Gastroesophageal sphincter (tissue), 4 donors: ENCODE results near the gene CKS1B. TPM values are rescaled to one million over a fixed set of nuclear protein-coding genes. Genes with fewer than 3 reads are reported as not detected.
A peak's percentile ranks its signal among the peaks of the same experiment; 100 is the strongest.

Source experiments
- ATAC-seq: fragments of 150-250 bp; one replicate; pipeline ENCODE4 v1.9.1; 2016; ENCODE audit warnings: mild to moderate bottlenecking, moderate library complexity
- H3K27ac ChIP-seq, 4 donors: fragments of 200-600 bp; sonication (generic) in 3 of 4; 1 replicate in 3 of 4; 2 replicates in 1 of 4; pipeline ENCODE4 v1.5.1; 2016 to 2019
- H3K27me3 ChIP-seq: fragments of 200-600 bp; sonication (generic); one replicate; pipeline ENCODE4 v1.5.1; 2019
- H3K36me3 ChIP-seq, 2 donors: fragments of 200-600 bp; sonication (generic); one replicate each; pipeline ENCODE4 v1.5.1; 2019; ENCODE audit warnings: control low read depth in 1 of 2
- H3K4me1 ChIP-seq, 3 donors: fragments of 200-600 bp; sonication (generic); 1 replicate in 2 of 3; 2 replicates in 1 of 3; pipeline ENCODE4 v1.5.1; 2016 to 2019; ENCODE audit warnings: control low read depth in 2 of 3
- H3K4me3 ChIP-seq, 2 donors: fragments of 200-600 bp; sonication (generic); one replicate each; pipeline ENCODE4 v1.5.1; 2019; ENCODE audit warnings: mild to moderate bottlenecking in 1 of 2, moderate library complexity in 1 of 2
- H3K9me3 ChIP-seq, 3 donors: fragments of 200-600 bp; sonication (generic); one replicate each; pipeline ENCODE4 v1.5.1; 2017 to 2019; ENCODE audit warnings: control low read depth in 2 of 3
- EP300 ChIP-seq: sonication (generic); formaldehyde crosslinking; IDR thresholded peaks from one replicate; pipeline ENCODE4 v1.6.1; 2017; ENCODE audit warnings: antibody characterized with exemption, mild to moderate bottlenecking
- POLR2A ChIP-seq, 2 donors: fragments of 450-650 bp; IDR thresholded peaks; one replicate each; pipeline ENCODE4 v1.6.1; 2017; ENCODE audit warnings: antibody characterized with exemption in 2 of 2, mild to moderate bottlenecking in 2 of 2, moderate library complexity in 1 of 2
- POLR2AphosphoS5 ChIP-seq: sonication (generic); formaldehyde crosslinking; IDR thresholded peaks from one replicate; pipeline ENCODE4 v1.6.1; 2017; ENCODE audit warnings: antibody characterized with exemption
- WGBS, 2 donors: methylation state at CpG; one replicate each; pipeline ENCODE4 v1.1.5; 2018; ENCODE audit warnings: low coverage in 1 of 2; 5-methylcytosine and 5-hydroxymethylcytosine counted together
- total RNA-seq, 4 donors: library from RNA; depleted of rRNA; stranded (reverse); fragments of >200 nt; gene quantifications; one replicate each; pipeline ENCODE4 v1.1.0, GENCODE V29; 2016
- TF ChIP-seq, protein P1 (sequence below), 4 experiments: fragments of 200-600 bp in 2 of 4; fragments of 450-650 bp in 2 of 4; sonication (generic) in 1 of 4; IDR thresholded peaks; one replicate each; pipeline ENCODE4 v1.5.1; 2017 to 2019; ENCODE audit warnings: antibody characterized with exemption in 4 of 4, mild to moderate bottlenecking in 2 of 4, moderate library complexity in 2 of 4

CKS1B gene
- total RNA-seq, 4 donors from 2014 or later: 7.5 to 24.2 (median 17.6) TPM

GRCh38 chr1:154937988-154938386 lies 36.5 kb upstream of the CKS1B start:
- H3K27me3 ChIP-seq: no peaks in the 10 kb centered on the region

DNA sequence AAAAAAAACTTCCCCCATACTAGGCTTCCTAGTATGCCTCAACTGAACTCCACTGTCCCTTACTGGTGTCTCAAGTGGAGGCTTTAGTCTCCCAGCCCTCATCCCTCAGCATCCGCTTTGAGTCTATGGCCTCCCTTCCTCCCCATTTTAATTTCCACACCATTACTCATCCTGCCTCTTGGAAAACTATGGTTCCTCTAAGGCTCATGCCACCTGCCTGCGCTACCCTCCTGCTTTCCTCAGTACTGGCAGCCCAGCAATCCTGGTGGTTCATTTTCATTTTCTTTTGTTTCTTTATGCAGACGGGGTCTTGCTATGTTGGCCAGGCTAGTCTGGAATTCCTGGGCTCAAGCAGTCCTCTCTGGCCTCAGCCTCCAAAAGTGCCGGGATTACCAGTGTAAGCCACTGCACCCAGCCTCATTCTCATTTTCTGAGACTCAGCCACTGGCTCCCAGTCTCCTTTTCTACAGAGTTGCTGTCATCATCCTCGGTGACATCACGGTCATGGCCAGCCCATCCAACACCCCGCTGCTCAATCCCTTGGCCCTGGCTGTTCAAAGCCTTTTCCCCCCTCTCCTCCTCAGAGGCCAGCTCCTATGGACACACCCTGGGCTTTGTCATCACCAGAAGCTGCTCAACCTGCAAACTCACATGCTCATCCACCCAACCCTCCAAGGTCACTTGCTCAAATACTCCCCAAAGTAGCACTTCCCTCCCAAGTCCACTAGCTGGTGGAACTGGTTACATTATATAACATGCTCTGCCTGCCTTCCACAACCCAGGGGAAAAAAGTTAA lies 35.7 kb upstream of the CKS1B start:
- TF ChIP-seq POLR2A (IDR thresholded peaks at IDR 0.05) (no peak), POLR2AphosphoS5 (no peak), EP300 (no peak)
- TF ChIP-seq, protein P1, sequence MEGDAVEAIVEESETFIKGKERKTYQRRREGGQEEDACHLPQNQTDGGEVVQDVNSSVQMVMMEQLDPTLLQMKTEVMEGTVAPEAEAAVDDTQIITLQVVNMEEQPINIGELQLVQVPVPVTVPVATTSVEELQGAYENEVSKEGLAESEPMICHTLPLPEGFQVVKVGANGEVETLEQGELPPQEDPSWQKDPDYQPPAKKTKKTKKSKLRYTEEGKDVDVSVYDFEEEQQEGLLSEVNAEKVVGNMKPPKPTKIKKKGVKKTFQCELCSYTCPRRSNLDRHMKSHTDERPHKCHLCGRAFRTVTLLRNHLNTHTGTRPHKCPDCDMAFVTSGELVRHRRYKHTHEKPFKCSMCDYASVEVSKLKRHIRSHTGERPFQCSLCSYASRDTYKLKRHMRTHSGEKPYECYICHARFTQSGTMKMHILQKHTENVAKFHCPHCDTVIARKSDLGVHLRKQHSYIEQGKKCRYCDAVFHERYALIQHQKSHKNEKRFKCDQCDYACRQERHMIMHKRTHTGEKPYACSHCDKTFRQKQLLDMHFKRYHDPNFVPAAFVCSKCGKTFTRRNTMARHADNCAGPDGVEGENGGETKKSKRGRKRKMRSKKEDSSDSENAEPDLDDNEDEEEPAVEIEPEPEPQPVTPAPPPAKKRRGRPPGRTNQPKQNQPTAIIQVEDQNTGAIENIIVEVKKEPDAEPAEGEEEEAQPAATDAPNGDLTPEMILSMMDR (IDR thresholded peaks at IDR 0.05): no peak
- no peaks in the 10 kb centered on the region for H3K27me3 ChIP-seq
- peak overlapping the region; percentile 91 to 99 (median 97) for H3K27ac ChIP-seq
- H3K4me1 ChIP-seq: peaks cover 3 to 62% (median 15%) of the 10 kb centered on the region in 3 donors
- WGBS, 2 donors: 89 to 94% methylated on average over 6 of the region's 7 CpGs
- H3K9me3 ChIP-seq: no peaks in the 10 kb centered on the region
- no peaks in the 10 kb centered on the region for H3K36me3 ChIP-seq
- no peak for ATAC-seq
- H3K4me3 ChIP-seq: no peak overlapping the region

More at GRCh38 chr1:154937988-154938386, 36.5 kb upstream of the CKS1B start:
- Histone ChIP-seq H3K36me3 (no peaks in the 10 kb centered on the region), H3K4me3 (peak overlapping the region; percentile 66 to 72), H3K27ac (peak overlapping the region; percentile 91 to 99 (median 97)), H3K9me3 (no peaks in the 10 kb centered on the region), H3K4me1 (peaks cover 3 to 55% (median 15%) of the 10 kb centered on the region in 3 donors)
- 66 to 83% methylated on average over 5 of the region's 8 CpGs for WGBS, 2 donors
- ATAC-seq: no peak
- TF ChIP-seq EP300 (no peak), POLR2AphosphoS5 (no peak), POLR2A (IDR thresholded peaks at IDR 0.05) (no peak)
- TF ChIP-seq, protein P1 (IDR thresholded peaks at IDR 0.05): no peak

DNA sequence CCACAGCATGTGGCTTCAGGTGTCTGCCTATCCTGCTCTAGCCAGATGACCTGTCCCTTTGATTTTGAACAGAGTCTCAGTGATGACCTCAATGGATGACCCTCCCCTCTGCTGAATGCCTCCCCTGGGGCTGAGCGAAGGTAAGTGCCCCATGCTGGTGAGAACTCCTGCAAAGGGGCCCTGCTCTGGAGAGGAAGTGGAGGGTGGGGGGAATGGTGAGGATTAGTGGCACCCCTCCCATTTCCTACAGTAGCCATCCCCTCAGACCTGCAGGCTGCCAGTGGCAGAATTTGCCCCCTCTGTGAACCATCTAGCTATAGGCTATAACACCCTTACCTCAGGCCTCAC lies 34.3 kb upstream of the CKS1B start:
- TF ChIP-seq, protein P1 (IDR thresholded peaks at IDR 0.05): no peak
- TF ChIP-seq POLR2A (IDR thresholded peaks at IDR 0.05): no peak
- no peak for TF ChIP-seq EP300
- TF ChIP-seq POLR2AphosphoS5: no peak
- Histone ChIP-seq H3K9me3 (no peaks in the 10 kb centered on the region), H3K27ac (peak overlapping the region in 2 of 4 donors; percentile 97 to 99), H3K4me3 (no peak overlapping the region), H3K4me1 (peaks cover 3 to 72% (median 20%) of the 10 kb centered on the region in 3 donors), H3K27me3 (no peaks in the 10 kb centered on the region), H3K36me3 (peaks cover 0 to 9% of the 10 kb centered on the region in 2 donors)
- no peak for ATAC-seq
- WGBS, 2 donors: no CpG with 5 or more reads among the region's 1 CpG

DNA sequence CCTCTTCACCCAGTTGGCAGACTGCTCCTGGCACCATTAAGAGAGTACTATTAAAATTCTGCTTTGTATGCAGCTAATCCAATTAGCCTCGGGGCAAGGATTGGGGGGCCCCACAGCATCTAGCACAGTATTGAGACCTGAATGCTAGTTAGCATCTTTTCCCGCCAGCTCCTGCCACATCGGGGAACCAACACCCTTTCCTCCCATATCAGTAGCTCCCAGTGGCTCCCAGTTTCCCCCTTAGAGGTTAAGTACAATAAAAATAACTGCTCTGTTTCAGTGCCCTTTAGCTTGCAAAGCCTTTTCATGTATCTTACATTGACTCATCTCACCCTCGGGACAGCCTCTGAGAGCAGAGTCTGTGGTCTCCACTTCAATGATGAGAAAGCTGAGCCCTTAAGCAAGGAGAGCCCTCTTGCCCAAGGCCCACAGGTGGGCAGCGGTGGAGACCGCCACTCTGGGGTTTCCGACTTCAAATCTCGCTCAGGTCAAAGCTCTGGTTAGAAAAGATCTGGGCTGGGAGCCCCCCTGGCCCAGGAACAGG lies 33.8 kb upstream of the CKS1B start:
- H3K36me3 ChIP-seq: peaks cover 0 to 15% of the 10 kb centered on the region in 2 donors
- H3K4me3 ChIP-seq: no peak overlapping the region
- TF ChIP-seq POLR2A (IDR thresholded peaks at IDR 0.05): no peak
- no peak for TF ChIP-seq EP300
- TF ChIP-seq, protein P1 (IDR thresholded peaks at IDR 0.05): no peak
- TF ChIP-seq POLR2AphosphoS5: no peak
- H3K4me1 ChIP-seq: peaks cover 3 to 67% (median 17%) of the 10 kb centered on the region in 3 donors
- no peaks in the 10 kb centered on the region for H3K9me3 ChIP-seq
- whole genome bisulfite sequencing, 2 donors: 66 to 88% methylated on average over 4 to 6 of the region's 8 CpGs
- ATAC-seq: no peak
- peak overlapping the region in 2 of 4 donors; percentile 97 to 99 for H3K27ac ChIP-seq
- no peaks in the 10 kb centered on the region for H3K27me3 ChIP-seq
